ENCODE results near the gene F13A1.
A peak's percentile ranks its signal among the peaks of the same experiment; 100 is the strongest.

Gene F13A1

GRCh38 chr6:6320901-6321300 is 439 bp upstream of the F13A1 start:
- no peak overlapping the region for H3K4me3 ChIP-seq (ENCODE audit: low read length)
- peak; percentile 61 for DNase-seq (ENCODE audit: low read depth)
- TF ChIP-seq CTCF (IDR thresholded peaks at IDR 0.05; ENCODE audit: insufficient read depth, low read depth, low read length, missing control alignments): no peak

- TF ChIP-seq CTCF (IDR thresholded peaks at IDR 0.05; ENCODE audit: insufficient read depth, low read depth, low read length, missing control alignments): no peak
- no peak overlapping the region for H3K4me3 ChIP-seq (ENCODE audit: low read length)
- no peak for DNase-seq (ENCODE audit: low read depth)
Observed at GRCh38 chr6:6317825-6318733, 2.4 kb downstream of the F13A1 start.

GRCh38 chr6:6317386-6317785 is 3.1 kb downstream of the F13A1 start:
- DNase-seq (ENCODE audit: low read depth): no peak
- no peak for TF ChIP-seq CTCF (IDR thresholded peaks at IDR 0.05; ENCODE audit: insufficient read depth, low read depth, low read length, missing control alignments)
- no peak overlapping the region for H3K4me3 ChIP-seq (ENCODE audit: low read length)

- peak; percentile 53 for DNase-seq (ENCODE audit: low read depth)
- no peak overlapping the region for H3K4me3 ChIP-seq (ENCODE audit: low read length)
- TF ChIP-seq CTCF (IDR thresholded peaks at IDR 0.05; ENCODE audit: insufficient read depth, low read depth, low read length, missing control alignments): peak; percentile 97
Observed at GRCh38 chr6:6315660-6316059, 4.8 kb downstream of the F13A1 start.

DNA sequence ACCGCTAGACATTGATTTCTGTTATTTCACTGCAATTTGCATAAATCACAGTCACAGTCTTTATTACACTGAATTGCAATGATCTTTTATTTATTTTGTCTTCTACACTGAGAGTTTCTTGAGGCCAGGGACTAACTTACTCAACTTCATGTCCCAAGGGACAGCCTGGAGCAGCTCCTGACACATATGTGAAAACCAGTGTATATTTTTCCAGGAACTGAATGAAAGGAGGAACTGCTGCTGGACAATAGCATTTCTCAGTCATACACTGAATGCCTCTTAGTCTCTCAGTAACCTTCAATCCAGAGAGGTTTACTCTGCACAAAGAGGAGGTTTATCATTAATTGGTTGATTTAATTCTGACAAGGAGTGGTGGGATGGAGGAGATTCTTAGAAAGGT is 5.9 kb downstream of the F13A1 start:
- no peak for DNase-seq (ENCODE audit: low read depth)
- TF ChIP-seq CTCF (IDR thresholded peaks at IDR 0.05; ENCODE audit: insufficient read depth, low read depth, low read length, missing control alignments): no peak
- no peak overlapping the region for H3K4me3 ChIP-seq (ENCODE audit: low read length)

DNA sequence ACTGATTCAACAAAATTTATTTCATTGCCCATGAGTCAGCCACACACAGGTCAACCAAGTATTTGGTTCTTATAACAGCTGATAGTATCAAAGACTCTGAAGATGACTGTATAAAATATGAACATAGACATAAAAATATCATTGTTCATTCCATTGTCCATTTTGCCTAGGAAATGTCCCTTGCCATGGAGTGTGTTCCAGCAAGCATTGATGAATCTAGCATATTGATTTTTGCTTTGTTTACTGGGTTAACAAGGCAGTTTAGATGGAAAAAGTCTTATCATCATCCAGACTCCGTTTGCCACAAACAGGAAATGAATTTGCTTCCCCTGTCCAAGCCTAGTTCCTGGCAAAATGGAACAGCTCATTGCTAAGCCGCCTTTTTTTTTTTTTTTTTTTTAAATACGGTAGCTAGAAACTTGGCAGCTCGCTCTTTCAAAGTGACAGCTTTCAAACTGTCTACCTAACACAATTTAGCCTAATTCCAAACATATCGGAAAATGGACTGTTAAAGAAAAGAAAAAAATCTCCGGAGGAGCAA is 7.5 kb downstream of the F13A1 start:
- no peak for TF ChIP-seq CTCF (IDR thresholded peaks at IDR 0.05; ENCODE audit: insufficient read depth, low read depth, low read length, missing control alignments)
- DNase-seq (ENCODE audit: low read depth): no peak
- no peak overlapping the region for H3K4me3 ChIP-seq (ENCODE audit: low read length)

Data from epithelial cell of esophagus (primary cell).